DND-41 (cell line): ENCODE results near the gene MCUR1.
A peak's percentile ranks its signal among the peaks of the same experiment; 100 is the strongest.

ENCODE experiments used
- ATAC-seq: fragments of 200-7000 bp; cut with Tn5 transposase; 3 replicates; pipeline ENCODE4 v1.9.1; 2021; ENCODE audit warnings: low read depth; ENCODE audit not compliant: insufficient read depth
- DNase-seq: peaks from one replicate; pipeline ENCODE4 v3.0.0-alpha.2; 2020
- H2AFZ ChIP-seq: 2 replicates; pipeline ENCODE4 v1.6.0; 2012; ENCODE audit warnings: low read depth, low read length
- H3K27ac ChIP-seq: 2 replicates; pipeline ENCODE4 v1.5.1; 2012; ENCODE audit warnings: low read length, inconsistent platforms
- H3K27me3 ChIP-seq: fragments of 200-600 bp; sonication (generic); 2 replicates; pipeline ENCODE4 v1.6.0; 2012; ENCODE audit warnings: low read length, mild to moderate bottlenecking, inconsistent platforms; ENCODE audit not compliant: insufficient read depth, poor library complexity
- H3K36me3 ChIP-seq: 2 replicates; pipeline ENCODE4 v1.5.1; 2012; ENCODE audit warnings: low read length, inconsistent platforms; ENCODE audit not compliant: insufficient read depth
- H3K4me1 ChIP-seq: 2 replicates; pipeline ENCODE4 v1.5.1; 2012; ENCODE audit warnings: mild to moderate bottlenecking, low read length; ENCODE audit not compliant: insufficient read depth
- H3K4me2 ChIP-seq: 2 replicates; pipeline ENCODE4 v1.6.0; 2012; ENCODE audit warnings: mild to moderate bottlenecking, moderate library complexity, low read length, inconsistent platforms; ENCODE audit not compliant: insufficient read depth
- H3K4me3 ChIP-seq, 2 experiments: fragments of 200-600 bp in 1 of 2; shearing (Covaris generic) in 1 of 2; 2 replicates each; pipeline ENCODE4 v1.5.1; 2012 to 2016; ENCODE audit warnings: inconsistent platforms in 2 of 2, low read length in 2 of 2, mild to moderate bottlenecking in 2 of 2, low read depth in 1 of 2, moderate library complexity in 1 of 2
- H3K79me2 ChIP-seq: 2 replicates; pipeline ENCODE4 v1.6.0; 2012; ENCODE audit warnings: low read length, inconsistent platforms; ENCODE audit not compliant: insufficient read depth
- H3K9ac ChIP-seq: 2 replicates; pipeline ENCODE4 v1.6.0; 2012; ENCODE audit warnings: low read depth, mild to moderate bottlenecking, inconsistent platforms, low read length, moderate library complexity
- H3K9me3 ChIP-seq: 2 replicates; pipeline ENCODE4 v1.5.1; 2012; ENCODE audit warnings: low read length, moderate library complexity, mild to moderate bottlenecking, inconsistent platforms; ENCODE audit not compliant: insufficient read depth, severe bottlenecking
- H4K20me1 ChIP-seq: 2 replicates; pipeline ENCODE4 v1.6.0; 2012; ENCODE audit warnings: low read length; ENCODE audit not compliant: insufficient read depth
- CTCF ChIP-seq: IDR thresholded peaks from 2 replicates; pipeline ENCODE4 v1.5.1; 2012; ENCODE audit warnings: borderline replicate concordance, low read length, moderate library complexity, mild to moderate bottlenecking; ENCODE audit not compliant: poor library complexity, severe bottlenecking; ENCODE audit errors: extremely low read depth
- EZH2 ChIP-seq: IDR thresholded peaks from 3 replicates; pipeline ENCODE4 v1.6.1; 2012; ENCODE audit warnings: borderline replicate concordance, low read depth, mild to moderate bottlenecking, moderate library complexity, low read length, inconsistent platforms; ENCODE audit not compliant: severe bottlenecking

MCUR1 gene

GRCh38 chr6:13795041-13795750 lies 19.2 kb downstream of the MCUR1 start:
- peak; percentile 96 for TF ChIP-seq CTCF
- no peak for TF ChIP-seq EZH2
- Histone ChIP-seq H3K27ac (peak overlapping the region; percentile 12; the same call in 1 of the 2 replicates), H3K4me2 (no peak overlapping the region), H4K20me1 (no peaks in the 10 kb centered on the region), H2AFZ (no peak overlapping the region), H3K9me3 (no peaks in the 10 kb centered on the region), H3K4me1 (peaks cover 9% of the 10 kb centered on the region), H3K79me2 (no peaks in the 10 kb centered on the region), H3K36me3 (peaks cover 56% of the 10 kb centered on the region), H3K27me3 (no peaks in the 10 kb centered on the region), H3K4me3 (no peak overlapping the region), H3K9ac (no peak overlapping the region)
- ATAC-seq (peak; percentile 99), DNase-seq (peak; percentile 85)

- H4K20me1 ChIP-seq = no peaks in the 10 kb centered on the region
- peaks cover 9% of the 10 kb centered on the region for H3K4me1 ChIP-seq
- no peak overlapping the region for H3K4me3 ChIP-seq
- H3K9ac ChIP-seq = no peak overlapping the region
- H3K36me3 ChIP-seq = peaks cover 62% of the 10 kb centered on the region
- no peaks in the 10 kb centered on the region for H3K79me2 ChIP-seq
- H3K9me3 ChIP-seq = no peaks in the 10 kb centered on the region
- ATAC-seq (no peak), DNase-seq (peak; percentile 48)
- no peak overlapping the region for H3K4me2 ChIP-seq
- H3K27ac ChIP-seq = no peak overlapping the region
- H3K27me3 ChIP-seq = no peaks in the 10 kb centered on the region
- no peak overlapping the region for H2AFZ ChIP-seq
- TF ChIP-seq EZH2 (no peak), CTCF (no peak)
These were observed 20.2 kb downstream of the MCUR1 start for GRCh38 chr6:13794184-13794583.

- no peak overlapping the region for H3K9ac ChIP-seq
- peaks cover 53% of the 10 kb centered on the region for H3K36me3 ChIP-seq
- H3K27ac ChIP-seq = no peak overlapping the region
- TF ChIP-seq CTCF (no peak), EZH2 (no peak)
- H3K4me3 ChIP-seq = no peak overlapping the region
- no peaks in the 10 kb centered on the region for H3K79me2 ChIP-seq
- H2AFZ ChIP-seq = no peak overlapping the region
- no peaks in the 10 kb centered on the region for H4K20me1 ChIP-seq
- no peak overlapping the region for H3K4me2 ChIP-seq
- DNase-seq = no peak
- H3K27me3 ChIP-seq = no peaks in the 10 kb centered on the region
- H3K9me3 ChIP-seq = no peaks in the 10 kb centered on the region
- peaks cover 7% of the 10 kb centered on the region for H3K4me1 ChIP-seq
- ATAC-seq = no peak
These were observed 24.6 kb downstream of the MCUR1 start for GRCh38 chr6:13789746-13790145.
